Hepatocyte (in vitro differentiated cells): ENCODE results near the gene MAPK11. TPM values are rescaled to one million over a fixed set of nuclear protein-coding genes. Genes with fewer than 3 reads are reported as not detected.

Source experiments
- DNase-seq: peaks from one replicate; pipeline ENCODE4 v3.0.0-alpha.2; 2016; ENCODE audit warnings: low spot score
- H2AFZ ChIP-seq: fragments of 200-600 bp; sonication (generic); 2 replicates; pipeline ENCODE4 v1.6.0; 2016; ENCODE audit warnings: antibody characterized with exemption, mild to moderate bottlenecking
- H3K27ac ChIP-seq: fragments of 200-600 bp; sonication (generic); 2 replicates; pipeline ENCODE4 v1.5.1; 2016; ENCODE audit warnings: mild to moderate bottlenecking
- H3K27me3 ChIP-seq: fragments of 200-600 bp; sonication (generic); 2 replicates; pipeline ENCODE4 v1.6.1; 2016
- H3K36me3 ChIP-seq: fragments of 200-600 bp; sonication (generic); replicated peaks from 2 replicates; pipeline ENCODE4 v1.5.1; 2016; ENCODE audit warnings: low read depth; ENCODE audit not compliant: insufficient read depth
- H3K4me1 ChIP-seq: fragments of 200-600 bp; sonication (generic); 2 replicates; pipeline ENCODE4 v1.5.1; 2016; ENCODE audit warnings: mild to moderate bottlenecking, moderate library complexity; ENCODE audit not compliant: insufficient read depth
- H3K4me2 ChIP-seq: fragments of 200-600 bp; sonication (generic); 2 replicates; pipeline ENCODE4 v1.6.0; 2016
- H3K4me3 ChIP-seq: fragments of 200-600 bp; sonication (generic); 2 replicates; pipeline ENCODE4 v1.5.1; 2016; ENCODE audit warnings: mild to moderate bottlenecking
- H3K79me2 ChIP-seq: fragments of 200-600 bp; sonication (generic); 2 replicates; pipeline ENCODE4 v1.6.0; 2017; ENCODE audit warnings: mild to moderate bottlenecking
- H3K9me2 ChIP-seq: fragments of 200-600 bp; sonication (generic); replicated peaks from 2 replicates; pipeline ENCODE4 v1.6.0; 2017; ENCODE audit warnings: mild to moderate bottlenecking; ENCODE audit not compliant: insufficient read depth
- H3K9me3 ChIP-seq: fragments of 200-600 bp; sonication (generic); 2 replicates; pipeline ENCODE4 v1.5.1; 2016; ENCODE audit warnings: low read depth, mild to moderate bottlenecking
- H4K20me1 ChIP-seq: fragments of 200-600 bp; sonication (generic); 2 replicates; pipeline ENCODE4 v1.6.0; 2016; ENCODE audit warnings: mild to moderate bottlenecking; ENCODE audit not compliant: insufficient read depth, poor library complexity, severe bottlenecking
- CTCF ChIP-seq: fragments of 200-600 bp; sonication (generic); IDR thresholded peaks from 2 replicates; pipeline ENCODE4 v1.5.1; 2016; ENCODE audit warnings: antibody characterized with exemption, mild to moderate bottlenecking; ENCODE audit not compliant: poor library complexity
- EZH2 ChIP-seq: fragments of 200-600 bp; sonication (generic); IDR thresholded peaks from 2 replicates; pipeline ENCODE4 v1.6.1; 2016; ENCODE audit warnings: antibody characterized with exemption, mild to moderate bottlenecking, borderline replicate concordance
- EZH2phosphoT487 ChIP-seq: fragments of 200-600 bp; sonication (generic); IDR thresholded peaks from one replicate; pipeline ENCODE4 v1.6.1; 2018; ENCODE audit warnings: antibody characterized with exemption, mild to moderate bottlenecking, low read depth, moderate library complexity; ENCODE audit not compliant: unreplicated experiment, severe bottlenecking
- WGBS: methylation state at CpG from one replicate; pipeline ENCODE4 v1.1.6; 2016; ENCODE audit warnings: low lambda C conversion rate; ENCODE audit errors: missing lambda C conversion rate; 5-methylcytosine and 5-hydroxymethylcytosine counted together
- polyA plus RNA-seq: library from polyadenylated mRNA; unstranded; fragments of >200 nt; fragmentation: Nextera tagmentation; extraction: Ambion mirVana; gene quantifications from 2 replicates; pipeline ENCODE4 v1.2.1, GENCODE V29; 2016
- total RNA-seq: library from RNA; depleted of rRNA; stranded (reverse); fragments of >200 nt; gene quantifications from 2 replicates; pipeline ENCODE4 v1.2.3, GENCODE V29; 2014

MAPK11 gene
- total and polyA plus RNA-seq, 2 experiments from 2014 or later: 1.1 to 2.3 TPM

DNA sequence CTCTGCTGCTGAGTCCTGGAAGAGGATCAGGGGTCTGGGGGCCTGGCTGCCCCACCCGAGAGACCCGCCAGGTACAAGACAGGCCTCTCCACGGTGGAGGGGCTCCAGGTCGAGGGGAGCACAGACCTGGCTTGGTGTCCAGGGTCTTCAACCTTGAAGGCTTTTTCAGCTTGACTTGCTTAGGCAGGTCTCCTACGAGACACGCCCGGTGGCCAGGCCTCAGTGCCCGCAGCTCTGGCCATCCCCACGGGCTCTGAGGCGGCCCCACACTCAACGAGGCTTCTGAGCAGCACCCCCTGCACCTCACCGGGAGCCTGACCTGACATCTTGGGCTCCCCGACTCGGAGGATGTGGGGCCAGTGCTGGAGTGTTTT, 43.9 kb upstream of the MAPK11 start:
- H3K36me3 ChIP-seq: no peaks in the 10 kb centered on the region
- H3K27ac ChIP-seq: no peak overlapping the region
- H3K9me3 ChIP-seq: no peaks in the 10 kb centered on the region
- no peak for TF ChIP-seq CTCF
- H4K20me1 ChIP-seq: no peaks in the 10 kb centered on the region
- no peak overlapping the region for H3K4me2 ChIP-seq
- no peaks in the 10 kb centered on the region for H3K9me2 ChIP-seq
- H3K27me3 ChIP-seq: no peaks in the 10 kb centered on the region
- peaks cover 2% of the 10 kb centered on the region for H3K4me1 ChIP-seq
- H2AFZ ChIP-seq: no peak overlapping the region
- 85% methylated on average over 14 of the region's 14 CpGs for WGBS
- no peak overlapping the region for H3K4me3 ChIP-seq
- no peaks in the 10 kb centered on the region for H3K79me2 ChIP-seq
- DNase-seq: no peak

- peak; percentile 3 for DNase-seq
These were observed 43.4 kb upstream of the MAPK11 start for GRCh38 chr22:50313600-50313999.

DNA sequence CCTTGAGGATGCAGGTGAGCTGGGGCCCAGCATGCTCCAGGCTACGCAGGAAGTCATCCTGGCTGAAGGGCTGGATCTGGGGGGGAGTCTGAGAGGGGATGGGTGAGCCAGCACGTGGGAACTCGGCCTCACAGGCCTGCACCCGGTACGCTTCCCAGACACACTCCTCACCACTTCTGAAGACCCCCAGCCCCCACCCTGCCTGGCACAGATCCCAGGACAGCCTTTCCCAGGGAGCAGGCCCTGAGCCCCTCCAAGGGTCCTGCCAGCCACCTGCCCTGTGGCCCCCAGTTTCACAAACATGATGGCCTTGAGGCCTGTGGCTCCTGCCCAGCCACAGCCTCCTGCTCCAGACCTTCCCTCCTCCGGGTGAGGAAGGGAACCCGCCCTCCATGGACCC, 42.8 kb upstream of the MAPK11 start:
- H3K4me1 ChIP-seq: peaks cover 11% of the 10 kb centered on the region
- no peak overlapping the region for H3K4me3 ChIP-seq
- no peaks in the 10 kb centered on the region for H3K9me3 ChIP-seq
- no peak overlapping the region for H3K27ac ChIP-seq
- WGBS: 82% methylated on average over 7 of the region's 7 CpGs
- no peaks in the 10 kb centered on the region for H3K27me3 ChIP-seq
- no peaks in the 10 kb centered on the region for H3K9me2 ChIP-seq
- H3K79me2 ChIP-seq: no peaks in the 10 kb centered on the region
- TF ChIP-seq CTCF: no peak
- no peak for TF ChIP-seq EZH2
- no peak for TF ChIP-seq EZH2phosphoT487
- DNase-seq: no peak
- H3K4me2 ChIP-seq: no peak overlapping the region
- H2AFZ ChIP-seq: no peak overlapping the region
- no peaks in the 10 kb centered on the region for H4K20me1 ChIP-seq
- no peaks in the 10 kb centered on the region for H3K36me3 ChIP-seq

More at GRCh38 chr22:50313600-50313999, 43.4 kb upstream of the MAPK11 start:
- Histone ChIP-seq H3K9me3 (no peaks in the 10 kb centered on the region), H3K79me2 (no peaks in the 10 kb centered on the region), H2AFZ (no peak overlapping the region), H3K4me2 (no peak overlapping the region), H4K20me1 (no peaks in the 10 kb centered on the region), H3K27me3 (no peaks in the 10 kb centered on the region), H3K27ac (no peak overlapping the region), H3K36me3 (no peaks in the 10 kb centered on the region), H3K9me2 (no peaks in the 10 kb centered on the region), H3K4me1 (peaks cover 6% of the 10 kb centered on the region), H3K4me3 (no peak overlapping the region)
- 85% methylated on average over 11 of the region's 17 CpGs for WGBS
- no peak for TF ChIP-seq CTCF
- TF ChIP-seq EZH2phosphoT487: no peak
- no peak for TF ChIP-seq EZH2

DNA sequence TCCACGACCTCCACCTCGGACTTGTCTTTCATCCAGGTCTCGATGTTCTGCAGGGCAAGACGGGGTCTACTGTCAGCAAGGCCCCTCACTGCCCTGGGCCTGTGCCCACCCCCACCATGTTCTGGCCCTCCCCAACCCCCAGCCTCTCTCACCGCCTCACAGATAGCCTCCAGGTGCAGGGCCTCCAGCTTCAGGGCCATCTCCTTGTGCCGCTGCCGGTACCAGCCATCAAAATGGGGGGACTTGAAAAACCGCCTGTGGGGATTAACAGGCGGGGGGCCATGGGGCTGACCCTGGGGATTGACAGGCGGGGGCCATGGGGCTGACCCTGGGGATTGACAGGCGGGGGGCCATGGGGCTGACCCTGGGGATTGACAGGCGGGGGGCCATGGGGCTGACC, 42.2 kb upstream of the MAPK11 start:
- 98% methylated on average over 9 of the region's 12 CpGs for WGBS
- no peak for TF ChIP-seq EZH2phosphoT487

More for the DNA sequence above, 42.2 kb upstream of the MAPK11 start:
- no peaks in the 10 kb centered on the region for H3K9me3 ChIP-seq
- H3K27me3 ChIP-seq: no peaks in the 10 kb centered on the region
- no peaks in the 10 kb centered on the region for H4K20me1 ChIP-seq
- no peaks in the 10 kb centered on the region for H3K79me2 ChIP-seq
- H3K27ac ChIP-seq: no peak overlapping the region
- no peak overlapping the region for H2AFZ ChIP-seq
- no peaks in the 10 kb centered on the region for H3K9me2 ChIP-seq
- no peak overlapping the region for H3K4me2 ChIP-seq
- peaks cover 14% of the 10 kb centered on the region for H3K4me1 ChIP-seq
- DNase-seq: no peak
- no peak overlapping the region for H3K4me3 ChIP-seq
- H3K36me3 ChIP-seq: no peaks in the 10 kb centered on the region
